SW480 (cell line): Measurements from ENCODE around the gene TK2.

Source experiments
- DNase-seq: peaks from one replicate; pipeline ENCODE4 v3.0.0-alpha.2; 2016; ENCODE audit warnings: low spot score

TK2 gene

DNA sequence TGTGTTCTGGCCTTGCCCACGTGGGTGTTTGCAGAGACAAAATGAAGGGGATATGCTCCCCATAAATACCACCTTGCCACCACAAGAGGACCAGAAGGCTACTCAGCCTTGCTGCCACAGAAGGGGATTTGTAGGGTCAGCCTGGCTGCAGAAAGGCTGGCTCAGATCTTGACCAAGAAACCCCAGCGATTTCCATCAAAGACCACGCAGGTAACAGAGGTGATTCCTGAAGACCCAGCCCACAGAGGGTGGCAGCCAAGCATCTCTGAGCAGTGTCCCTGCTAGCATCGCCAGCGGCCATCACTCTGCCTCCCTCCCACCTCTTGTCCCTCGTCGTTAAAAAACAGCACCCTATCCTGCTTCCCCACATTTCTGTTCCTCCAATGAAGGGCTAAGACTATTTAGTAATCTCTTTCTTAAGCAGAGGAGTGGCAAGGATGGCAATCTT lies 68.0 kb downstream of the TK2 start:
- DNase-seq, result no peak

DNA sequence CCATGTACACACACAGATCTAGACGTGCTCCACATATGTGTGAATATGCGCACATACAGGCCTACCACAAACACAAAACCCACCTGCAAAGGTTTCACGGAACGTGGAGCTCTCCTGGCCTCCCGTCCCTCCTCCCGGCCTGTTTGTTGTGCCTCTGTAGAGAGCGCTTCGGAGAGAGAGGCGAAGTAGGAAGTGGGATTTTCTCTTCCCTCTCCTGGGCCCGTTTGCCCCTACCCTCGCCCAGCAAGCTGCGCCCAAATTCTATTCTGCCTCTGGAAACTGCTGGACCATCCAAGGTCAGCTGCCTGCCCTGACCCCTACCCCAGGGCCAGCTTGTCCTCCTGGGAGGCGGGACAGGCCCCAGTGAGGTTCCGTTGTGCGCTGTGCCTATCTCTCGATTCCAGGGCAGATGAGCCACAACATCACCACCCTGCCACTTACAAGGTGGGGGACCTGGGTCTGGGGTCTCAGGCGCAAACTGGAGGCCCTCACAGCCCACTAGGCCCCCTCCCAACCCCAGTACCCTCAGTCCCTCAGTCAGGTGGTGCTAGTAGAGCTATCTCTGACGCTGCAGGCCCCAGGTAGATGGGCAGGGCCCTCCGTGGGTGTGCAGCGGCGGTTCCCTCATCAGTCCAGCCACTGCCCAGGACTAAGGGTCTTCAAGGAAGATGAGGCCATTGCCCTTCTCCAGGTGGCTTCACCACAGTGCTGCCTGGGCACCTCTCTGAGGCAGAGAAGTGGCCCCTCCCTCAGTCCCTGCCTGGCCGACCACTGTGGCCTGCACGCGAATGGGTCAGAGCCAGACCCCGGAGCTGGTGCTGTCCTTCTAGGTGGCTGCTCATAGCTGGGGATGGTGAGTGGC lies 68.6 kb downstream of the TK2 start:
- DNase-seq, result no peak

DNA sequence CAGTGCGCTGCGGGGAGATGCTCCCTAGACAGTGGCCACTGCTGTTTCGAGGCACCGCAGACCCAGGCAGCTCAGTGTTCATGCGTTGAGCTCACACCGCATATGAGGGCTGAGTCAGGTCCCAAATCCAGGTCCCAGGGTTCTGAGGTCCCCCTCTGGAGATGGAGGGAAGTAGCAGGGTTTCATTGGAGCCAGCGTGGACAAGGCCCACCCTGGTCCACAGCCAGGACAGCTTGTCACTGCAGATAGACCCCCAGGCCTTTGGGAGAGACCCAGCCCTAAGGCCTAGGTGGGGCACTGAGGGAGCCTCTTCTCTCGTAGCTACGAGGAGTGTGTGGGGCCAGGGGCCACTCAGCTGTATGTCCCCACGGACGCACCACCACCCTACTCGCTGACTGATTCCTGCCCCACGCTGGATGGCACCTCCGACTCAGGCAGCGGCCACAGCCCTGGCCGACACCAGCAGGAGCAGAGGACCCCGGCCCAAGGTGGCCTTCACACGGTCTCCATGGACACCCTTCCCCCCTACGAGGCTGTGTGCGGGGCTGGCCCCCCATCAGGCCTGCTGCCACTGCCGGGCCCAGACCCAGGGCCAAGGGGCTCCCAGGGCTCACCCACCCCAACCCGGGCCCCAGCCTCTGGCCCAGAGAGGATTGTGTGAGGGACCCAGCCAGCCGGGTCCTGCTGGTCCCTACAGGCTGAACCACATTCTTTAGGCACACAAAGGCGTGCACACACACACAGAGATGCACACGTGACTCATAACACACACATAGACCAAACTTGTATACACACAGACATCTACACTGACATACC lies 69.4 kb downstream of the TK2 start:
- DNase-seq, result no peak

DNA sequence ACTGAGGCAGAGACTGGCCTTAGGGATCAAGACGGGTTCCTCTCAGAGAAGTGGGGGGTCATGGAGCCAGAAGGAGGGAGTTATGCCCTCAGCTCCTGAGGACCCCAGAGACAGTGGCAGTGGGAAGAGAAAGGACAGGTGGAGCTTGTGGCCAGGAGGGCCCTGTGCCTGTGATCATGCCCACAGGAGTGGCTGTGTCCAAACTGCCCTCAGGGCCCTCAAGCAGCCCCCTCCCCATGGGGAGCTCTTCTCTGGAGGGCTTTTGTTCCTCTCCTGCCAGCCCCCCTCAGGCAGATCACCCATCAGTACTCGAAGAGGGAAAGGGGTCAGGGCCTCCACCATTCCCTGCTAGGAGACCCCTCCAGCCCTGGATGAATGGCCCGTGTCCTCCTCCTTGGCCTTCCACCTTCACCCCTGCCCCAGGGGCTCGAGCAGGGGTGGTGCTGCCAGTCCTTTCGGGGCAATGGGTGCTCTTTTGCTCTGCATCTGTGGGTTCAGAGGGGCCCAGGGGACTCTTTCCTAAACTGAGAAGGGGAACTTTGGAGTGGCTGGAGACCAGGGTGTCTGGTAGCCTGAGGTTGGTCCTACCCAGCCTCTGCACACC lies 70.2 kb downstream of the TK2 start:
- no peak for DNase-seq

DNA sequence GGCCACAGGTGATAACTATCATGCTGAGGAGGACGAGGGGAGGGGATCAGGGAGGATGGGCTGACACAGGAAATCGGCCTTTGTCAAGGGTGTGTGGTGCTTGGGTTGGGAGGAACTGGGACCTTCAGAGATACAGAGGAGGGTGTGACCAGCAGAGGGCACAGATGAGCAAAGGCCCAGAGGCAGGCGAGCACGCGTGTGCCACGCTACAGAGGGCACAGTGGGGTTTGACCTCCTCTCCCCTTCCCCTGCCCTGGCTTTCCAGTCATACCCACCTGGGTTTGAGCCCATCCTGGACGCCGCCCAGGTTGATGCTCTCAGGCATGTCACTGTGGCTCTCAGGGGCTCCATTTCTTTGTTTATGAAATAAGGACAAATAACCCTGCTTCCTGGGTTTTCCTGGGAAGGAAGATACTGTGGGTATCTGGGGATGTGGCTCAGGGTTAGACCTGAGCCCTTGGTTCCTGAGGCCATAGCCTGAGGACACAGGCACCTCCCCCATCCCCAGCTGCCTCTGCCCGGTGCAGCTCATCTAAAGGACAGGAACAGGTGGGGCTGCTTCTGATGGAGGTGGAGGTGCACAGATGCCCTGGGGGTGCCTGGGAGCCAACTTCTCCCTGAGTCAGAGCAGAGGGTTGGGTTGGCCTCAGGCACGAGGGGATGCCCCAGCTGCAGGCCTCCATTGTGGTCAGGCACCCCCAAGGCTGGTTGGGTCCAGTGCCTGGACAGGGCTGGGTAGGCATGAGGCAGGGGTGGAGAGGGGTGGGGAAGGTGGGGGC lies 71.0 kb downstream of the TK2 start:
- peak; percentile 65 for DNase-seq

DNA sequence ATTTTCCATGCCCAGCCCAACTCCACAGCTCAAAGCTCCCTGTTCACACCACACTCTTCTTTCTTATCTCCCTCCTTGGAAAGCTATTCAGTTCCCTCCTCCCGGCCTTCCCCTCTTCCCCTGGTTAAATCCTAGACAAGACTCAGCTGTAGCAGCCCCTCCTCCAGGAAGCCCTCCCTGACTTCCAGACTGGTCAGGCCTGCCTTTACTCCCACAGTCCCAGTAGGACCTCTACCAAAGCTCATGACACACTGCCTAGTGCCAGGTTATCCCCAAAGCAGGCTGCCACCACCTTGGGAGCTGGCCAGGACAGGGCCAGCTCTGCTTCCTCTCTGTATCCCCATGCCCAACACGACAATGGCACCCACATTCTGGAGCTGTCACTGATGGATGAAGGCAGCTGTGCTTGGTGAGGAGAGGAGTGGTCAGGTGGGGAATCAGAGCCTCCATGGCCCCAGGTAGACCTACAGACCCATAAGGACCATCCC lies 72.8 kb downstream of the TK2 start:
- DNase-seq, result no peak

DNA sequence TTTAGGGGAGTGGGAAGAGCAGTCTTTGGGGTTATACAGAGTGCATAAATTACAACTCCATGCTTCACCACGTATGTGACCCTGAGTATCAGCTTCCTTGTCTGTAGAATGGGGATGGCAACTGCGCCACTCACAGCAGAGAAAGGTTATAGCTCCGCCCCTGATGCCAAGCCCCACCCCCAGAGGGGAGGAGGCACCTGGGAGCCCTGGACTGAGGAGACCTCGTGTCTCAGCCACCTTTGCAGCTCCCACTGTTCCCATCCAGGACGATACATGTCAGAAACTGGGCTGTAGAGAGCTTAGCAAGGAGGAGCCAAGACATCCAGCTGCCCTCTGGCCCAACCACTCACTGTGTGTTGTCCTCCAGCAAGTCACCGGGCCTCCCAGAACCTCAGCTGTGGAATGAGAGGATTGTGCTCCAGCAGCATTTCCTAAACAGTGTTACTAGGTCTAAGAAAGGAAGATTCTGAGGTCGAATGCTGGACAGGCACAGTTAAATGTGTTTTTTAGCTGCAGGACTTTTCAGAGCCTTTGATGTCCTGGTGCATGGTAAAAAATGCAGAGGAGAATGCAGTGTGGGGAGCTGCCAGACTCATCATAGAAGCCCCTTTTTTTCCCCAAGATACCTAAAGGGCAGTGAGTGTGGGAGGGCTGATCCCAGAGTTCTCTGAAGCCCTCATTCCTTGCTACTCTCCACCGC lies 73.4 kb downstream of the TK2 start:
- DNase-seq, result peak; percentile 28

DNA sequence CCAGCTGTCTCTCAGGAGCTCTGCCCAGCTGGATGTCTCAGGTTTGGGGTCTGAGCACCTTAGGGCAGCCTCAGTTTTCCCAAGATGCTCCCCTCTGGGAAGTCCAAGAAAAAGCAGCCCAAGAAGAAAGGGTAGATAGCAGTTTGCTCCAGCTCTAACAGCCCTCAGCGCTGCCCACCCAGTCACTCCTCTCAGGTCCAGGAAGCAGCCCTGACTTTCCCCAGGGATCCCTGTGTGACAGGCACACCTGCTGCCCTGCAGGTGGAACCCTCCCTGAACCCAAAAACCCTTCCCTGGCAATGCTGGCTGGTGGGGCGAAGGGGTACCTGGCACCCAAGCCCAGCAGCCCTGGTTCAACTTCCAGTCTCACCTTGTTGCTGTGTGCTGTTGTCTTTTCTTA lies 74.7 kb downstream of the TK2 start:
- DNase-seq, result no peak

DNA sequence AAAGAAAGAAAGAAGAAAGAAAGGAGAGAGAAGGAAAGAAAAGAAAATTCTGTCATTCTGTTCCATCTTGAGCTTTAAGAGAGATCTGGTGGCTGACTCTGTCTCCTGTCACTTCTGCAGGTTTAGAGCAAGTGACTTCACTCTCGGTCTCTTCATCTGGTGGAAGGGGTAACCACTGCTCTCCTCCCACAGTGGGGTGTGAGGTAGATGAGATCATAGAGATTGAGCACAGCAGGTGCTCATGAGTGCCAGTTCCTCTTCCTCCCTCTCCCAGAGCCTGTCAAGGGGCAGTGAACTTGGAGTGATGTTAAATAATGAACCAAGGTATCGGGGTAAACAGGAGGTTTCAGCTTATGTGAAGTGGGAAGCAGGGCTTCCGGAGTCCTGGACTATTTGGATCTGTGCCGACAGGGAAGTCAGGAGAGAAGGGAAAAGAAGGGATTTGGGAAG lies 75.1 kb downstream of the TK2 start:
- peak; percentile 68 for DNase-seq

DNA sequence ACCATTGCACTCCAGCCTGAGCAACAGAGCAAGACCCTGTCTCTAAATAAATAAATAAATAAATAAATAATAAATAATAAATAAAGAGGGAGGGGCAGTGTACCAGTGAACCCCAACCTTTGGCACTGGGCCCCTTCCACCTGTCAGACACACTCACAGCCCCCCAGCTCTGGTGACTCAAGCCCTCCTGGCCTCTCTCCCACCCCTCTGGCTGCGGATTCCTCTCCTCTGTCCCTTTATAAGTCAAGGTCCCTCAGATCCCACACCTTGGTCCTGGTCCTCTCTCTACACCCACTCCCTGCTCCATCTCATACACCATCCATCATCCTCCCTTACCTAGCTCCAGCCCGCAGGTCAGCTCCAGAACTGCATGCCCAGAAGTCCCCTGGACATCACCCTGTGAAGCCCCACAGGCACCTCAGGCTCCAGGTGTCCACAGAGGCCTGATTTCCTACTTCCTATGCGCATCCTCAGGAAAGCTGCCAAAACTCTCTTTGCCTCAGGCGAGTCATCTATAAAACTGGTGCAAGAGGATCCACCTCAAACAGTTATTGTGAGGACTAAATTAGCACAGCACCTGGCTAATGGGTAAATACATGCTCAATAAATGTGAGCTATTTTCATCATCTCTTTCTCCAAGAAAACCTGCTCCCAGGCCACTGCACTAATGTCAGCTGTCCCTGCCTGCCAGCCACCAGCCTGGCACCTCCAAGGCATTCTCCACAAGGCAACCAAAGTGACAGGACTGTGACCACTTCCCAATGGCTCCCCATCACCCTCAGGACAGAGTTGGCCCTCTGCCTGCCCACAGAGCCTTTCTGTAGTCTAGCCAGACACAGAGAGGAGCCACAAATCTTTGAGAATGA lies 76.0 kb downstream of the TK2 start:
- no peak for DNase-seq

DNA sequence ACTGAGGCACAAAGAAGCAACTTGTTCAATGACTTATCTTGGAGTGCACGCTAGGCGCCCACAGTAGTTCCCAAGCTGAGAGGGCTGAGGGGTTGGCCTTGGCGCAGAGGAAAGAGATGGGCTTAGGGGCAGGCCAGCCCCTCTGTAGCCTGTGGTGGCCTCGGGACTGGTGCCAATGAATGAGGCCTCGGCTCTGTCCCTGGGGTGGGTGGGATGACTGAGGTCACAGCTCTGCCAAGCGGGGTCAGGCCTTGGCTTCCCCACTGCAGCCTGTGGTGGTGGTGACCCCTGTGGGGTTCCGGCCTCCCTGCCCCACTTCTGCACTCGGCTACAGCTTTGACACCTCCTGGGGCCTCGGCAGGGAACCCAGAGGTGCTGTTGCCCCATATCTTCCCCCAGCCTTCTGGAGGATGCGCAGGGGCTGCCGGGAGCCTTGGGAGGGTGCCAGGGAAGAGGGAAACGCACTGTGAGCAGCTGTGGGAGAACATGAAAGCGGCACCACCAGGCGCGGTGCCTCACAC lies 76.8 kb downstream of the TK2 start:
- no peak for DNase-seq

DNA sequence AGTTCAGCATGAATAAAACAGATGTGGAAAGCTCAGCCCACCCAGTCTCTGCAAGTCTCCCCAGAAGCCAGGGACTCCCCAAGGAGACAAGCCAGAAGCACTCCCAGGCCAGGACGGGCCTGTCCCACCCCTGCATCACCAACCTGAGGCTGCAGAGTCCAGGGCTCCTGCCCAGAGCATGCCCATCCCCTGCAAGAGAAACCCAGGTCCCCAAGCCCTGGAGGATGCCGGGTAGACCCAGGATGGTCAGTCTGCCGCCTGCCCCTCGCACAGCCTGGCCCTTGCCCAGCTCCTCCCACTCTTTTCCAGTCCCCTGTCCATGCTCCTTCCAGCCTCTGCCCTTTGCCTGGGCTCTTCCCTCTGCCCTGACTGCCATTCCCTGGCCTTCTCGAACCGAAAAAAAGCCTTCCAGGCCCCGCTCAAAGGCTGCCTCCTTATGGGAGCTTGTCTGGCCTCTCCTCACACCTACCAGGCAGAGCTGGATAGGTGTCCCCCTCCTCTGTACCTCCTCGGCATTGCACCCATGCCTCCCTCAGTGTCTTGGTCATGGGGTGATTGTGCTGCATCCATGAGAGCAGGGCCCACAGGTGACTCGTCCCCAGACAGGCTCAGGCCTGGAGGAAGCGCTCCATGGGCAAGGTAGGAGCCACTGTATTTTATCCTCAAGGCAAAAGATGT lies 78.1 kb downstream of the TK2 start:
- DNase-seq, result no peak

DNA sequence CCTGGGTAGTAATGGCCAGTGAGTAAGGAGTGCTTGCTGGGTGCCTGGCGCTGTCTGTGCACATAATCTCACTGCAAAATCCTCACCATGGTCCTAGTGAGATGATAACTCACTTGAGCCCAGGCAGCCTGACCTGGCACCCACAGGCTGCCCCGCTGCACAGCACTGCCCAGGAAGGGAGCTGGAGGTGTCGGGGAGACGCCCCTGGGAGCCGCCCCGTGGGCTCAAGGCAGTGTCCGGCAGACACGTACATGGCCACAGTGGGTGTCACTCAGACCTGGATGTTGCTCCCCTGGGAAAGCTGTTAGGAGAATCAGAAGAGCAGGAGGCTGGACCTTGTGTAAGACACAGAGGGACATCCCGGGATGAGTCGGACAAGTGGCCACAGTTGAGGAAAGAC lies 78.7 kb downstream of the TK2 start:
- DNase-seq, result no peak

DNA sequence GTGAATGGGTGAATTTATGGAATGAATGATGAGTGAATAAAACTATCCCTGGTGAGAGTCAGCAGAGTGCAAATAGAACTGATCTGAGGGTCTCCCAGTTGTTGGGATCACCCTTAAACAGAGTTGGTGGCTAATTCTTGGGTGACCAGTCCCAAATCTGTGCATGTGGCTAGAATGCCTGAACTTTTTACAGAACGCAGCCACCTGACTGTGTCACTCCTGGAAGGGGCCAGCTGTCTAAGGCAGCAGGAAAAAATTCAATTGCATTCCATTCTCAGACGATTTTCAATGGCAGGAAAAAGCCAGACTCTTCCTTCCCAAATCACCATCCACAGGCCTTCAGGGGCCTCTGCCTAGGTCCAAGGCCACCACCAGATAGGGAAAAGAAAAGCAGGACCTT lies 79.4 kb downstream of the TK2 start:
- DNase-seq, result no peak

DNA sequence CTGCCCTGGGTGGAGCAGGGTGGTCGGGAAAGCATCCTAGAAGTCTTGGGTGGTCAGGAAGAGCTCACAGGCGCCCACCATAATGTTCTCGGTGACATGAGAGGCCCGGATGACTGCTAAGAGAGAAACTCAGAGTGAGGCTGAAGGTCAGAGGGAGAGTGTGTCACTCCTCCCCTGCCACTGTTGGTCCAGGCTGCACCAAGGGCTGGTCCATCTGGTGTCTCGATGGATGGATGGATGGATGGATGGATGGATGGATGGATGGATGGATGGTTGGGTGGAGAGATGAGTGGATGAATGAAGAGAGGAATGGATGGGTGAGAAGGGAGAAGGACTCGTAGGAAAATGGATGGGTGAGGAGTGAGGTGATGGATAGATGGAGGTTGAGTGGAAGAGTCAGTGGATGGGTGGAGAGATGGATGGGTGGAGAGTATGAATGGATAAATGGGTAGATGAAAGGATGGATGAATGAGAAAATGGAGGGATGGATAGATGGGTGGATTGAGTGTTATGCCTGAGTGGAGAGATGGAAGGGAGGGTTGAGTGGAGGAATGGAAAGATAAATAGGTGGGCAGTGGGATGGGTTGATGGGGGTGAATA lies 79.9 kb downstream of the TK2 start:
- DNase-seq, result no peak

DNA sequence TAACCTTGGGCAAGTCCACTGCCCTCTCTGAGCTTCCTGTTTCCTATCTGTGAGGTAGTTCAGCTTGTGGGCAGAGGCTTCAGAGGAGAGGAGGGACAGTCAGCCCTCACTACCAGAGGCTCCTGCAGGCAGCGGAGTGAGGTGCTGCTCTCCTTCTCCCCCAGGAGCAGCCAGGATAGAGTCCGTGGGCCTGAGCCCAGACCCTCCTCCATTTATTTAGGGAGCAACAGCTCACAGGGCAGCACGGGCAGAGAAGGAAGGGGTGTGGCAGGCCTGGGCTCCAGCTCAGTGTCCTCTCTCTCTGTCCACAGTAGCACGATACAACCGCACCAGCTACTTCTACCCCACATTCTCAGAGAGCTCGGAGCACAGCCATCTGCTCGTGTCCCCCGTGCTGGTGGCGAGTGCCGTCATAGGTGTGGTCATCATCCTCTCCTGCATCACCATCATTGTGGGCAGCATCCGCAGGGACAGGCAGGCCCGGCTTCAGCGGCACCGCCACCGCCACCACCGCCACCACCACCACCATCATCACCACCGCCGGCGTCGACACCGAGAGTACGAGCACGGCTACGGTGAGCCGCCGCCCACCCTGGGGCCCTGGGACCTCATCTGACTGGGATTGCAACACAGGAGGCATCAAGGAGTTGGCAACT lies 80.5 kb downstream of the TK2 start:
- DNase-seq, result no peak

DNA sequence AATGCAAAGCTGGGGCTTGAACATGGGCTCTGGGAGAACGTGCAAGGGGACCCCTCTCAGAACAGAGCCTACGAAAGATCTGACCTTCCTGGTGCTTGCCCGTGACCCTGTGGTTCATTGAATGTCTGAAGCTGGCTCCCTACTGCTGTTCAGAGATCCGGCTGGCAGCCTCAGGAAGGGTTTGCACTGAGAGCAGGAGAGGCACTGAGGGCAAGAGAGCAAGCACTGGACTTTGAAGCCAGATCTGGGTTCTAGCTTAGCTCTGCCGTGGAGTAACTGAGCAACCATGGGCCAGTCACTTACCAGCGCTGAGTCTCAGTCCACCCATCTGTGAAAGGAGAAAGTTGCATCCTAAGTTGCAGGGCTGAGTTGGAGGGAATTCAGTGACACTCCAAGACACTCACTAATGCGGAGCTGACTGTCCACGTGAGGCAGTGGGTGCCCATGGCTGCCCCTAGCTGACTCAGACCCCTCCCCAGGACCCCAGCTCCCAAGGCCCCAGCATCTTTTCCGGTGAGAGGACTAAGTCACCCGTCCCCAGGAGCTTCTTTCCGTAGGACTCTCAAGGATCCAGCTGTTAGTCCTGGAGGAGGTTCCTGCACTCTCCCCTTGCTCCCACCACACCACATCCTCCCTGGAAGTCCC lies 81.5 kb downstream of the TK2 start:
- no peak for DNase-seq

DNA sequence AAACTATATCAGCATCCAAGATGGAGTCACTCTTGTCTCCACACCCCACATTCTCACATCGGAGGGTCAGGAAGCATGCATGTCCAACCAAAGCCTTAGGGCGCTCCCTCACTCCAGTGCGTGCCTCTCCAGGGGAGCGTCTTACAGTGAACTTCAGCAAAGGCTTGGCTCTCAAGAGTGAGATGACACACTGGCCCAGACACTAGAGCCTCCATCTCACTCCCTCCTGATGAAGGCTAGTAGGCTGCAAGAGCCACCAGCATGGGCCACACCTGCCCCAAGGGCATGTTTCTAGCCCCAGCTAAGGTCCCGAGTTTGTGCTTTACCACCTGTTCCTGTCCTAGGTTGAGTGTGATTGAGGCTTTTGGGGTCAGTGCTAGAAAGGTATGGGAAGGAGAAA lies 82.3 kb downstream of the TK2 start:
- DNase-seq, result no peak
